ENCODE data around the gene TMEM253. TPM values are rescaled to one million over a fixed set of nuclear protein-coding genes. Genes with fewer than 3 reads are reported as not detected.

TMEM253 gene
- total RNA-seq, 1 experiment from 2014 or later: 0.59 TPM

GRCh38 chr14:21133901-21134300 is 33.0 kb downstream of the TMEM253 start:
- no peak overlapping the region for H3K4me2 ChIP-seq (ENCODE audit: low read length)
- ATAC-seq: no peak
- H3K9ac ChIP-seq (ENCODE audit: low read length): no peak overlapping the region
- H3K4me1 ChIP-seq (ENCODE audit: control insufficient read depth in 1 of 2, insufficient read depth in 2 of 2, low read length in 2 of 2): no peaks in the 10 kb centered on the region
- no peaks in the 10 kb centered on the region for H3K36me3 ChIP-seq (ENCODE audit: control insufficient read depth in 1 of 2, insufficient read depth in 2 of 2, low read length in 2 of 2)
- H3K79me2 ChIP-seq (ENCODE audit: insufficient read depth, low read length): no peaks in the 10 kb centered on the region
- TF ChIP-seq EGR1 (IDR thresholded peaks at IDR 0.05; ENCODE audit: low read depth): no peak
- no peak for TF ChIP-seq CEBPB (IDR thresholded peaks at IDR 0.05; ENCODE audit: low read depth)
- no peak for TF ChIP-seq ZNF274 (IDR thresholded peaks at IDR 0.05; ENCODE audit: low read depth, low read length)
- TF ChIP-seq, protein P1, sequence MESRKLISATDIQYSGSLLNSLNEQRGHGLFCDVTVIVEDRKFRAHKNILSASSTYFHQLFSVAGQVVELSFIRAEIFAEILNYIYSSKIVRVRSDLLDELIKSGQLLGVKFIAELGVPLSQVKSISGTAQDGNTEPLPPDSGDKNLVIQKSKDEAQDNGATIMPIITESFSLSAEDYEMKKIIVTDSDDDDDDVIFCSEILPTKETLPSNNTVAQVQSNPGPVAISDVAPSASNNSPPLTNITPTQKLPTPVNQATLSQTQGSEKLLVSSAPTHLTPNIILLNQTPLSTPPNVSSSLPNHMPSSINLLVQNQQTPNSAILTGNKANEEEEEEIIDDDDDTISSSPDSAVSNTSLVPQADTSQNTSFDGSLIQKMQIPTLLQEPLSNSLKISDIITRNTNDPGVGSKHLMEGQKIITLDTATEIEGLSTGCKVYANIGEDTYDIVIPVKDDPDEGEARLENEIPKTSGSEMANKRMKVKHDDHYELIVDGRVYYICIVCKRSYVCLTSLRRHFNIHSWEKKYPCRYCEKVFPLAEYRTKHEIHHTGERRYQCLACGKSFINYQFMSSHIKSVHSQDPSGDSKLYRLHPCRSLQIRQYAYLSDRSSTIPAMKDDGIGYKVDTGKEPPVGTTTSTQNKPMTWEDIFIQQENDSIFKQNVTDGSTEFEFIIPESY (IDR thresholded peaks at IDR 0.05; ENCODE audit: extremely low read depth, insufficient replicate concordance, low read length): no peak
- TF ChIP-seq POLR2AphosphoS5 (IDR thresholded peaks at IDR 0.05; ENCODE audit: low read depth, low read length): no peak
- no peak for TF ChIP-seq EZH2phosphoT487 (IDR thresholded peaks at IDR 0.05; ENCODE audit: borderline replicate concordance)
- no peak for TF ChIP-seq CTCF (IDR thresholded peaks at IDR 0.05 in 2 of 3, conservative IDR thresholded peaks at IDR 0.05 in 1 of 3; ENCODE audit: borderline replicate concordance in 1 of 3, insufficient read depth in 1 of 3, low read depth in 2 of 3, low read length in 2 of 3)
- TF ChIP-seq YY1 (IDR thresholded peaks at IDR 0.05; ENCODE audit: extremely low read depth, insufficient replicate concordance, low read depth, low read length): no peak
- TF ChIP-seq SRF (IDR thresholded peaks at IDR 0.05; ENCODE audit: low read depth): no peak
- no peak for TF ChIP-seq ELF1 (IDR thresholded peaks at IDR 0.05; ENCODE audit: borderline replicate concordance, low read depth)
- no peak for TF ChIP-seq ZFX (IDR thresholded peaks at IDR 0.05)
- TF ChIP-seq RAD21 (IDR thresholded peaks at IDR 0.05; ENCODE audit: low read depth): no peak
- TF ChIP-seq SP1 (IDR thresholded peaks at IDR 0.05; ENCODE audit: low read depth): no peak
- no peak for TF ChIP-seq TCF7L2 (IDR thresholded peaks at IDR 0.05; ENCODE audit: borderline replicate concordance, extremely low read depth, insufficient read depth, insufficient read length)
- TF ChIP-seq EZH2 (IDR thresholded peaks at IDR 0.05): no peak
- TF ChIP-seq CBX3 (IDR thresholded peaks at IDR 0.05; ENCODE audit: low read depth): no peak
- TF ChIP-seq REST (IDR thresholded peaks at IDR 0.05; ENCODE audit: low read depth): no peak
- H3K9me2 ChIP-seq (ENCODE audit: insufficient read depth): no peaks in the 10 kb centered on the region
- DNase-seq (ENCODE audit: low read depth, low spot score): no peak
- H4K20me1 ChIP-seq (ENCODE audit: insufficient read depth): no peaks in the 10 kb centered on the region
- ChIA-PET RAD21 (ENCODE audit: low non-redundant PET in 1 of 2, low total read pairs in 2 of 2, uncharacterized antibody in 2 of 2, unreplicated experiment in 2 of 2) (no interaction called here), POLR2A (no interaction called here), CTCF (interaction anchor here (1.2 to 1.6 kb wide), 2 partner anchors 10 to 65 kb away, joined by 3 to 5 read pairs; no protein-coding TSS in a partner anchor)
- intact Hi-C loops (cut with micrococcal nuclease): no loop called here
- no peak overlapping the region for H3K4me3 ChIP-seq (replicated peaks in 1 of 2; ENCODE audit: low read depth in 1 of 2, low read length in 2 of 2)
- no TSS peak for BruUV-seq (replicated peaks)
- H2AFZ ChIP-seq (ENCODE audit: low read depth, low read length, poor library complexity, severe bottlenecking): no peak overlapping the region
- no peaks in the 10 kb centered on the region for H3K9me3 ChIP-seq (ENCODE audit: control insufficient read depth in 1 of 2, insufficient read depth in 1 of 2, low read depth in 1 of 2, low read length in 2 of 2)
- no peaks in the 10 kb centered on the region for H3K27me3 ChIP-seq (ENCODE audit: insufficient read depth, low read length)
- no peak overlapping the region for H3K27ac ChIP-seq (ENCODE audit: low read depth, low read length)
